SW 1271 (cell line): ENCODE data around the gene GJC1.

ENCODE experiments used
- DNase-seq, 2 experiments: peaks; one replicate each; lab custom pipeline; 2025; lab: John Stamatoyannopoulos, UW

Gene GJC1

GRCh38 chr17:44777394-44778348 is 52.4 kb downstream of the GJC1 start:
- DNase-seq: no peak

DNA sequence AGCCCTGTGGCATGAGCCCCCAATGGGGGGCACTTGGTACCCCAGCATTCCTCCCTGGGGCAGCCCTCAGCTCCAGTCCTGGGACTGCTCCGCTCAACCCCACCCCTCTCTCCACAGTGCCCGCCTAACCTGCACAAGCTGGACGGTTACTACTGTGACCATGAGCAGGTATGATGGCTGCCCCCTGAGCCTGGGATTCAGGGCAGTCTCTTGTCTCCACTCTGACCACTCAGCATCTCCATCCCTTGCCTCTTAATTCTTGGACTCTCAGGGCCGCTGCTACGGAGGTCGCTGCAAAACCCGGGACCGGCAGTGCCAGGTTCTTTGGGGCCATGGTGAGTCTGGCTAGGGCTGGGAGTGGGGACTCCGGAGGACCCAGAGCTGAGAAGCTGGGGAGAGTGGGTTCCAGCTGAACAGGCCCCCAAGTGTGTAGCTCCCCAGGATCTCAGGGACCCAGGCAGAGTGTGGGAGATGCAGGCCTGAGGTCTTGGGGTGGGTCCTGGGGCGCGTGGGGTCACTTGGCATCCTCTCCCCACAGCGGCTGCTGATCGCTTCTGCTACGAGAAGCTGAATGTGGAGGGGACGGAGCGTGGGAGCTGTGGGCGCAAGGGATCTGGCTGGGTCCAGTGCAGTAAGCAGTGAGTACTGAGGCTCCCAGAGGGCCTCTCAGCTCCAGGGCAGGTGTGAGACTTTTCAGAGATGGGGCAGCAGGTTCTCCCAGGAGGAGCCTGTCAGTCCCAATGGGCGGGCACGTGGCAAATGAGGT is 53.3 kb downstream of the GJC1 start:
- DNase-seq: no peak

DNA sequence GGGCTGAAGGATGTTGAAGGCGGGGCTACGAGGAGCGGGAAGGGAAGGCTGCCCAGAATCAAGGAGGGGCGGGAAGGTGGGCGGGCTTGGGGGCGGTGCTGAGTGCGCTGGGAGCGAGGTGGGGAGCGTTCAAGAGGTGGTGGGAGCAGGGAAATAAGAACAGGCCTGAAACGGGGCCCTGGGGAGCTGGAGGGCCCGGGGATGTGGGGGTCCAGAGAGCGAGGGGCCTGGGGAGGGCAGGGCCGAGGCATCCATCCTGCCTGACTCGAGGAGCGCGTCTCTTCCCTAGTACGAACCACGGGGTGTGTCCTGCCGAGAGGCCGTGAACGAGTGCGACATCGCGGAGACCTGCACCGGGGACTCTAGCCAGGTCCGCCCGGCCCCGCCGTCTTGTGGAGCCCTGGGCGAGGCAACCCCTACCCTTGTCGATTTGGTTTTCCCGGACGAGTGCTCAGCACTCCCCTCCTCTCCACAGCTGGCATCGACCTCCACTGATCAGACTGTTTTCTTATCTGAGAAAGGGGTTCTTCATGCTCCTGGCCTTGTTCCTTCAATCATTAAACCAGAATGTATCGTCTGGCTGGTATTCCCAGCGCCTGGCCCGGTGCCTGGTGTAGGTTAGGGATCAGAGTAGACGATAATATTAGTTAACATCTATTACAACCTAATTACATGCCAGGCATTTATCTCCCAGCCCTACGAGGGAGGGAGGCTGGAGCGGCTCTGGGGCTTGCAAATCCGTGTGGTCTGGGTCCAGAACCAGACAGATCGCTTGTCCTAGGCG is 54.1 kb downstream of the GJC1 start:
- no peak for DNase-seq

- DNase-seq: peak; percentile 91 to 96
These were observed 54.8 kb downstream of the GJC1 start for GRCh38 chr17:44775136-44775837.

- DNase-seq: peak; percentile 60 to 71
These were observed 55.6 kb downstream of the GJC1 start for GRCh38 chr17:44774271-44775135.

DNA sequence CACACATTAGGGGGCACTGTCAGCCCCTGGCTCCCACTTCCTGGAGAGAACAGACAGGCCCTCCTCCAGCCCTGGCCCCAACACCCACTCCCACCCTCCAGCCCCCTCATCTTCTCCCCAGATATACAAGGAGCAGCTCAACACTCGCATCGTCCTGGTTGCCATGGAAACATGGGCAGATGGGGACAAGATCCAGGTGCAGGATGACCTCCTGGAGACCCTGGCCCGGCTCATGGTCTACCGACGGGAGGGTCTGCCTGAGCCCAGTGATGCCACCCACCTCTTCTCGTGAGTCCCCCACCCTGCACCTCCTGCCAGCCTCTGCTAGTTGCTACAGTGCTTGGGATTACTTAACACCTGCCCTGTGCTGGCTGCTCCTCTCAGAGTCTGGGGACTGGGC is 56.9 kb downstream of the GJC1 start:
- DNase-seq: no peak

DNA sequence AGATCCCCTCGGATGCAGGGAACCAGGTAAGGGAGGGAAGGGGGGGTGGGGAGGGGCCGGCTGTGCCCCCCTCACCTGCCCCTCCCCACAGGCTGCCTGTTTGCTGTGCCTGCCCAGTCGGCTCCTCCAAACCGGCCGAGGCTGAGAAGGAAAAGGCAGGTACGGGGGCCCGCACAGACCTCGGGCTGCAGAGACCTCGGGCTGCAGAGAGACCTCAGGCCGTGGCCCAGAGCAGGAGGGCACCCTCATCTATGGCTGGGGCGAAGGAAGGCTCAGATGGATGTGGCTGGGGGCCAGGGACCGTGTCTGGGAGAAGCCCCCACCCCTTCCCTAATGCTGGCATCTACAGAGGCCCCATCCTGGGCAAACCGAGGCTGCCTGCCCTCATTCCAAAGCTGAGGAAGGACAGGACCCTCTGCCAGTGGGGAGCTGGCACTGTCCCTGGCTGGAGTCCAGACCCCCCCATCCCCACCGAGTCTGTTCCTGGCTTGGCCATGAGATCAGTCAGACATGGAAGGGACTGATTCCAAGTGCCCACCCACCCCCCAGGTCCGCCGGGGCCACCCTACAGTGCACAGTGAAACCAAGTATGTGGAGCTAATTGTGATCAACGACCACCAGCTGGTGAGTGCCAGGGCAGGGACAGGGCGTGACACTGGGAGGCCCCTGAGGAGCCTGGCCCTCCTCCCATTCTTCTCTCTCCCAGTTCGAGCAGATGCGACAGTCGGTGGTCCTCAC is 57.6 kb downstream of the GJC1 start:
- no peak for DNase-seq

DNA sequence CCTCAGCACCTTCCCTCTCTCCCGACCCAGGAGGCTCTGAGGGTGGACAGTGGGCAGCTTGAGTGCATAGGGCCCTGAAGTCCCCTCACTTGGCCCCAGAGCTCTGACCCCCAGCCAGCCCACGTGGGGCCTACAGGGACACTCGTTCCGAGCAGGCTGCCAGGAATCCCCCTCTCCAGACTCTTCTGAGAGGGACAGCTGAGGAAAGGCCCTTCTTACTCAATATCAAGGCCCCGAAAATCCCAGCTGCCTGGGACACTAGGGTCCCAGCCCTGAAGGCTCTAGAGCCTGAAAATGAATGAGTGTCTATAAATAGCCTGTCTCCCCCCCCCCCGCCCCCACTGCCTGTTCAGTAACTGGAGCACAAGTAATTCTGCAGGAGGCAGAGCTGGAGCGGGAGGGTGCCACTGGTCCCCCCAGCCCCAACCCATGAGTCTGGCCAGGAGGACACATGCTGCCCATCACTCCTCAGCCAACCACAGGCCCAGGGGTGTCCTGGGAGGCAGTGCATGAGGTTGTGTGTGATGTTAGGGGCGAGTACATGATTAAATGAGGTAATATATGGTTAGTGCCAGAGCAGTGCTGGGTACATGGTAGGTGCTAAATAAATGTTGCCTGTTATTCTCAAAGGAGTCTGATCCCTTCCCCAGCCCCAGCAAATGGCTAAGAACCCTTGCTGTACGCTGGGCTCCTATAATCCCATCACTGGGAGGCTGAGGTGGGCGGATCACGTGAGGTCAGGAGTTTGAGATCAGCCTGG is 59.7 kb downstream of the GJC1 start:
- no peak for DNase-seq

DNA sequence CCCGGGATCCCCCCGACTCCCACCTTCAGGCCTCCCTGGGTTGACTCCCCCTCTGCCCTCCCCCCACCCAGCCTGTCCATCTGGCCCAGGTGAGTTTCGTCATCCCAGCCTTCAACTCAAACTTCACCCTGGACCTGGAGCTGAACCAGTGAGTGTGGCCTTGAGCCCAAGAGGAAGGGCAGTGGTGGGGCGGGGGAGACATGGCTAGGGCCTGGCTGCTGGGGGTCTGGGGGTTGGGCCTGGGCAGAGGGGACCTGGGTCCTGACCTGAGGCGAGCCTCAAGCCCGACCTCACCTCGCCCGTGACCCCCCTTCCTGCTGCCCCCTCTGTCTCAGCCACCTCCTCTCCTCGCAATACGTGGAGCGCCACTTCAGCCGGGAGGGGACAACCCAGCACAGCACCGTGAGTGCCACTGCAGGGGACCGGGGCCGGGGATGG is 60.4 kb downstream of the GJC1 start:
- DNase-seq: no peak

GRCh38 chr17:44769230-44769629 is 60.9 kb downstream of the GJC1 start:
- no peak for DNase-seq

DNA sequence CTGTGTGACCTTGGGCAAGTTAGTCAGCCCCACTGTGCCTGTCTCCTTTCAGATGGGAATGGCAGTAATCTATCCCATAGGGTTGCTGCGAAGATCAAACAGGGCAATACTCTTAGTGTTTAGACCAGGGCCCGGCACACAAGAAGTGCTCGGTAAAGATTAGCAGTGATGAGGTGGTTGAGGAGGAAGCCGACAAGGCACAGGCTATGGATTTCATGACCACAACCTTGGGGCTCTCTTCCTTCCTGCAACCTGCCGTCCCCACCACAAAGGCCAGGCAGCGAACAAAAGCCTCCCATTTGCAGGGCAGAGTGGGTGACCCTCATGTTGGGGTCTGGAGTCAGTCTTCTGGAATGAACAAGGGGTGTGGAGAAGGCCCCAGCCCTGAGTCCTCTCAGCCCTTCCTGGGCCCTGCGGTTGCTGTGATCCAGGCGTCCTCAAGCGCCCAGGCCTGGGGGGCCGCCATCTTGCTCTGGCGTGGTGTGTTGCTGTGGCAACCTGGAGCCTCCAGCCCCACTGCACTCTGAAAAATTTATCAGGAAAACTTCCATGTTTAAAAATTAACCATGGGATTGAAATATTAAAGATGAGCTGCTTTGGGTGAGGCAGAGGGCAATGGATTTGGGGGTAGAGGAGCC is 61.5 kb downstream of the GJC1 start:
- no peak for DNase-seq

GRCh38 chr17:44767493-44767892 is 62.6 kb downstream of the GJC1 start:
- no peak for DNase-seq

DNA sequence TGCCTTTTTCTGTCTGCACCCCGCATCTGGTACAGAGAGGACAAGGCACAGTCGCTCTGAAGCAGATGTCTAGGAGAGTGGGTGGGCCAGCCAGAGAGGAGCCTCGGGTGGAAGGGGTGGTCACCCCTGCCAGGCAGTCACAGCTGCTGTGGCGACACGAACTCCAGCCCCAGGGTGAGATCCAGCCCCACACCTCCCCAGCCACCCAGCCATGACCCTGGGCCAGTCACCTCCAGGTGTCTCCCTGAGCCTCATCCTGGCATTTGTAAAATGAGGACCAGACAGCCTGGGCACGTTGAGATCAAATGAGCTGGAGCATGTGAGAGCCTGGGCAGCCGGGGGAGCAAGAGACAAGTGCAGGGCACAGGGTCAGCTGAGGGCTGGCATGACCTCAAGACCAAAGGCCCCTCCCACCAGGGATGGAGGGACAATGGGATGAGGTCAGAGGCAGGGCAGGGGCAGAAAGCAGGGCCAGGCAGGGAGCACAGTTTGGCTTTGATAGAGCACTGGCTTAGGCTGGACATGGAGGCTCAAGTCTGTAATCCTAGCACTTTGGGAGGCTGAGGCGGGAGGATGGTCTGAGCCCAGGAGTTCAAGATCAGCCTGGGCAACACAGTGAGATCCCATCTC is 63.6 kb downstream of the GJC1 start:
- no peak for DNase-seq

GRCh38 chr17:44765965-44766364 is 64.1 kb downstream of the GJC1 start:
- no peak for DNase-seq

- DNase-seq: no peak
These were observed 66.9 kb downstream of the GJC1 start for GRCh38 chr17:44763170-44763569.

GRCh38 chr17:44761932-44762810 is 67.9 kb downstream of the GJC1 start:
- DNase-seq: no peak
